Natural killer cell (primary cell): ENCODE data around the gene RAB9A. TPM values are rescaled to one million over a fixed set of nuclear protein-coding genes. Genes with fewer than 3 reads are reported as not detected.

Experiments used
- ATAC-seq, 3 donors: fragments of 150-1000 bp in 2 of 3; fragments of 200-7000 bp in 1 of 3; cut with Tn5 transposase; 1 replicate in 1 of 3; 2 replicates in 2 of 3; pipeline ENCODE4 v1.10.0; 2021; ENCODE audit warnings: mild to moderate bottlenecking in 2 of 3, moderate library complexity in 2 of 3
- DNase-seq, 2 donors: peaks; one replicate each; pipeline versions ENCODE4 v3.0.0 to v3.0.0-alpha.2; 2013 to 2021; ENCODE audit warnings: mixed read lengths in 1 of 2
- H3K27ac ChIP-seq: one replicate; pipeline ENCODE4 v1.5.1; 2013; ENCODE audit warnings: mild to moderate bottlenecking, low read length
- H3K27me3 ChIP-seq: one replicate; pipeline ENCODE4 v1.6.1; 2013; ENCODE audit warnings: low read length; ENCODE audit not compliant: control insufficient read depth, insufficient read depth
- H3K36me3 ChIP-seq: one replicate; pipeline ENCODE4 v1.6.1; 2013; ENCODE audit warnings: low read length; ENCODE audit not compliant: control insufficient read depth, insufficient read depth
- H3K4me1 ChIP-seq: one replicate; pipeline ENCODE4 v1.6.1; 2013; ENCODE audit warnings: low read length; ENCODE audit not compliant: control insufficient read depth, insufficient read depth
- H3K4me3 ChIP-seq: one replicate; pipeline ENCODE4 v1.5.1; 2013; ENCODE audit warnings: low read length
- H3K9me3 ChIP-seq: one replicate; pipeline ENCODE4 v1.6.1; 2013; ENCODE audit warnings: low read length; ENCODE audit not compliant: control insufficient read depth, insufficient read depth
- H3K27ac Mint-ChIP-seq, 2 donors: one replicate each; pipeline ENCODE4 v1.8.0; 2022; ENCODE audit warnings: mild to moderate bottlenecking in 2 of 2, mixed read lengths in 2 of 2, moderate library complexity in 1 of 2
- H3K27me3 Mint-ChIP-seq, 2 donors: one replicate each; pipeline ENCODE4 v1.8.0; 2022; ENCODE audit warnings: low read depth in 2 of 2, mixed read lengths in 2 of 2
- H3K36me3 Mint-ChIP-seq: one replicate; pipeline ENCODE4 v1.8.0; 2022; ENCODE audit warnings: mixed read lengths
- H3K4me1 Mint-ChIP-seq, 2 donors: one replicate each; pipeline ENCODE4 v1.8.0; 2022; ENCODE audit warnings: mixed read lengths in 2 of 2
- H3K4me3 Mint-ChIP-seq: one replicate; pipeline ENCODE4 v1.8.0; 2022; ENCODE audit warnings: mild to moderate bottlenecking, moderate library complexity, mixed read lengths
- H3K9me3 Mint-ChIP-seq, 2 donors: one replicate each; pipeline ENCODE4 v1.8.0; 2022; ENCODE audit warnings: mixed read lengths in 2 of 2
- CTCF ChIP-seq: fragments of 200-600 bp; IDR thresholded peaks from one replicate; pipeline ENCODE4 v1.8.0; 2022; ENCODE audit warnings: antibody characterized with exemption
- WGBS: methylation state at CpG from one replicate; pipeline ENCODE4 v1.1.7; 2013; ENCODE audit warnings: missing lambda C conversion rate; ENCODE audit not compliant: insufficient coverage; 5-methylcytosine and 5-hydroxymethylcytosine counted together
- intact Hi-C: fragments of 100-400 bp; cut with micrococcal nuclease; formaldehyde crosslinking; loops from one replicate; pipeline ENCODE4 v1.14.2; 2022
- total RNA-seq, 4 donors: library from RNA; stranded (reverse); fragments of 120-200 nt in 1 of 4; gene quantifications; one replicate each; pipeline versions ENCODE4 v1.2.3 to v1.2.4, GENCODE V29; 2013 to 2022

RAB9A gene
- total RNA-seq, 3 donors from 2014 or later (not counting 1 experiment from before 2014, with no cell fraction given), result 27.0 to 36.9 (median 32.9) TPM

DNA sequence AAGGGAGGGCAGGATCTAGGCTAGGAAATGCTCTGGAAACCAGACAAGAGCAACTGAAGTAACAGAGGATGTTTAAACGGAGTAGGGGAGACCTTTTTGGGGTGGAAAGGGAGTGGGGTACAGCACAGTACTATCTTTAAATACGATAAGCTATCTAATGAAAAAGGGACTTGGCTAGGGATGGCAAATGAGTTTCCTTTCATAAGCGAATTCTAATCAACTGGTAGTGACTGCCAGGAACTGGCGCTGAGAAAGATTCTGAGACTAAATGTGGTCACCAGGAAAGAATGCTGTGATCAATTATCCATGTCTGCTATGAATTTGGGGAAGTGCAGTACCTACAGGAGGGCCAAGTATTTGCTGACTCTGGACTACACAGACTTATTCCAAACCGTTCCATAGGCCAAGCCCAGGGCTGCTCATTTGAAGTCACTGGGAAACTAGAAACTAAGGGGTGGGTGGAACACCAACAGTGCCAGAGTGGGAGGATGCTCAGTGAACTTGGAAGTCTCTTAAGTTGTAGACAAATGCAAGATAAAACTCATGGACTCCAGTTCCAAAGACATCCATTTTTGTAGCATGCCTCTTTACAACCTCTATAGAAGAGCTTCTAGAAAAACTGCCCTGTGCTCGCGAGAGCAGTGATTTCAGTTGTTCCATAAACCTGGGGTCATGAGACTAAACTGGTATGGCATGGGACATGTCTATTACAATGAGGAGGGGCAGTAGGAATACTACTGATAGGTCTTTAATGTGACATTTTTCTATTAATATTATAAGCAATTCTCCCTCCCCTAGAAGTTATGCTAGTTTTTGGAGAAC, 43.5 kb downstream of the RAB9A start:
- no peaks in the 10 kb centered on the region for H3K27me3 Mint-ChIP-seq
- peaks cover 5% of the 10 kb centered on the region for H3K36me3 Mint-ChIP-seq
- peak overlapping the region; percentile 86 for H3K27ac ChIP-seq
- no peaks in the 10 kb centered on the region for H3K9me3 ChIP-seq
- H3K27me3 ChIP-seq, result no peaks in the 10 kb centered on the region
- intact Hi-C loops, result no loop called here
- peaks cover 46 to 73% of the 10 kb centered on the region in 2 donors for H3K4me1 Mint-ChIP-seq
- H3K4me3 Mint-ChIP-seq, result peak overlapping the region; percentile 49
- no peak for TF ChIP-seq CTCF
- DNase-seq (no peak), ATAC-seq (no peak)
- no peak overlapping the region for H3K4me3 ChIP-seq
- peak overlapping the region; percentile 87 to 98 for H3K27ac Mint-ChIP-seq
- WGBS, result 72% methylated on average over 4 of the region's 7 CpGs
- no peaks in the 10 kb centered on the region for H3K36me3 ChIP-seq
- H3K4me1 ChIP-seq, result peaks cover 11% of the 10 kb centered on the region
- no peaks in the 10 kb centered on the region for H3K9me3 Mint-ChIP-seq

DNA sequence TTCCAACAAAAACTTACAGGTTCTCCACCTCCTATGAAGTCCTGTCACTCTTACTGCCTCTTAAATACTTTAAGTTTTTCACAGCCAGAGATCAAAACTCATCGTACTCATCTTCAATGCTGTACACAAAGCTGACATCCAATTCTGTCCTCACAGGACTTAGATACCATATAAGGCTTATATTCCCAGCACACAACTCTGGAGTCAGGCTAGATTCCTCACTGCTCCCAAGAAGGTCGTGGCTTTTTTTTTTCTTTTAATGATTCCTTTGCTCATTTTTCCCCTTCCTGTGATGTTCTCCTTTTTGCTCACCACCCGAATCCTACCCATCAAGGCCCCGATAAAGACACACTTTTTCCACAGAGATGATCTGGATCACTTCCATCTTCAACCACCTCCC, 44.6 kb downstream of the RAB9A start:
- Mint-ChIP-seq H3K4me1 (peaks cover 41 to 64% of the 10 kb centered on the region in 2 donors), H3K36me3 (peaks cover 5% of the 10 kb centered on the region), H3K27me3 (no peaks in the 10 kb centered on the region), H3K9me3 (no peaks in the 10 kb centered on the region), H3K4me3 (peak overlapping the region; percentile 99), H3K27ac (peak overlapping the region; percentile 87 to 98)
- H3K36me3 ChIP-seq, result no peaks in the 10 kb centered on the region
- no peak for TF ChIP-seq CTCF
- peak overlapping the region; percentile 86 for H3K27ac ChIP-seq
- WGBS, result 14% methylated on average over 4 of the region's 4 CpGs
- no peaks in the 10 kb centered on the region for H3K9me3 ChIP-seq
- H3K4me3 ChIP-seq, result peak overlapping the region; percentile 96
- intact Hi-C loops, result no loop called here
- ATAC-seq, result no peak
- H3K27me3 ChIP-seq, result no peaks in the 10 kb centered on the region
- peaks cover 14% of the 10 kb centered on the region for H3K4me1 ChIP-seq
- DNase-seq, result no peak

GRCh38 chrX:13734278-13735172, 45.6 kb downstream of the RAB9A start, which contains the start of the genes OFD1 and TRAPPC2:
Gene OFD1 (plus strand): TSS chrX:13734748. CDS start chrX:13735072, 324 bp downstream.
Gene TRAPPC2 (minus strand): TSS chrX:13734620. CDS start chrX:13719963, 14,657 bp downstream.
- H3K27me3 ChIP-seq, result no peaks in the 10 kb centered on the region
- H3K4me1 ChIP-seq, result peaks cover 14% of the 10 kb centered on the region
- peak within 1 kb of the TSS; percentile 99 for H3K4me3 Mint-ChIP-seq
- H3K27ac ChIP-seq, result peak within 1 kb of the TSS; percentile 86
- H3K4me3 ChIP-seq, result peak within 1 kb of the TSS; percentile 96
- peaks cover 37 to 61% of the 10 kb centered on the region in 2 donors for H3K4me1 Mint-ChIP-seq
- WGBS, result under 1% methylated on average over 71 of the region's 75 CpGs
- TF ChIP-seq CTCF, result no peak
- peaks cover 5% of the 10 kb centered on the region for H3K36me3 Mint-ChIP-seq
- peak; percentile 83 to 95 for DNase-seq
- H3K27me3 Mint-ChIP-seq, result no peaks in the 10 kb centered on the region
- H3K9me3 ChIP-seq, result no peaks in the 10 kb centered on the region
- H3K36me3 ChIP-seq, result peaks cover 3% of the 10 kb centered on the region
- intact Hi-C loops, result loop anchor here (1.0 kb wide), 2 partner anchors 18 to 45 kb away; partner anchors contain the start of gene RAB9A
- peak within 1 kb of the TSS; percentile 87 to 98 for H3K27ac Mint-ChIP-seq
- H3K9me3 Mint-ChIP-seq, result no peaks in the 10 kb centered on the region
- peak; percentile 90 to 98 (median 92) for ATAC-seq
